HepG2 (cell line): ENCODE results near the gene PPP4R2. TPM values are rescaled to one million over a fixed set of nuclear protein-coding genes. Genes with fewer than 3 reads are reported as not detected.
A peak's percentile ranks its signal among the peaks of the same experiment; 100 is the strongest.

ENCODE experiments used
- AHR ChIP-seq: IDR thresholded peaks from 2 replicates; pipeline ENCODE4 v1.6.1; 2018; ENCODE audit warnings: missing genetic modification reagents, missing compliant biosample characterization
- ATF7 ChIP-seq, 2 experiments: fragments of 450-650 bp in 1 of 2; sonication (generic) in 1 of 2; formaldehyde crosslinking in 1 of 2; IDR thresholded peaks; 2 replicates each; pipeline versions ENCODE4 v1.4.0 to v1.6.1; 2016 to 2020; ENCODE audit warnings: antibody characterized with exemption in 1 of 2, mild to moderate bottlenecking in 1 of 2, missing genetic modification reagents in 1 of 2
- ELF1 ChIP-seq: sonication (generic); formaldehyde crosslinking; IDR thresholded peaks from 2 replicates; pipeline ENCODE4 v1.4.0; 2020; ENCODE audit warnings: missing genetic modification reagents
- GPN1 ChIP-seq: sonication (generic); formaldehyde crosslinking; IDR thresholded peaks from 2 replicates; pipeline ENCODE4 v1.5.1; 2020; ENCODE audit warnings: missing genetic modification reagents, borderline replicate concordance
- HHEX ChIP-seq: IDR thresholded peaks from 2 replicates; pipeline ENCODE4 v1.6.1; 2016; ENCODE audit warnings: control low read depth
- NFE2L1 ChIP-seq: sonication (generic); formaldehyde crosslinking; IDR thresholded peaks from 2 replicates; pipeline ENCODE4 v1.4.0; 2020; ENCODE audit warnings: missing genetic modification reagents, mild to moderate bottlenecking, borderline replicate concordance
- ZNF124 ChIP-seq: sonication (generic); formaldehyde crosslinking; IDR thresholded peaks from 2 replicates; pipeline ENCODE4 v1.4.0; 2020; ENCODE audit warnings: missing genetic modification reagents
- ZNF142 ChIP-seq: sonication (generic); formaldehyde crosslinking; IDR thresholded peaks from 2 replicates; pipeline ENCODE4 v1.4.0; 2020; ENCODE audit warnings: missing genetic modification reagents
- ZNF556 ChIP-seq: sonication (generic); formaldehyde crosslinking; IDR thresholded peaks from 2 replicates; pipeline ENCODE4 v1.4.0; 2020; ENCODE audit warnings: mild to moderate bottlenecking, missing genetic modification reagents, borderline replicate concordance
- ZNF724P ChIP-seq: sonication (generic); formaldehyde crosslinking; IDR thresholded peaks from 2 replicates; pipeline ENCODE4 v1.8.0; 2022; ENCODE audit warnings: missing genetic modification reagents, borderline replicate concordance
- ZNF878 ChIP-seq: sonication (generic); formaldehyde crosslinking; IDR thresholded peaks from 2 replicates; pipeline ENCODE4 v1.8.1; 2023; ENCODE audit warnings: mild to moderate bottlenecking, missing genetic modification reagents, moderate library complexity
- ZNF879 ChIP-seq: sonication (generic); formaldehyde crosslinking; IDR thresholded peaks from 2 replicates; pipeline ENCODE4 v1.8.1; 2023; ENCODE audit warnings: missing genetic modification reagents
- polyA plus RNA-seq, 8 experiments: library from polyadenylated mRNA; depleted of rRNA in 3 of 8; stranded (reverse) in 7 of 8; unstranded in 1 of 8; fragments of >200 nt; fragmentation: Illumina TruSeq in 4 of 8; extraction: Trizol in 4 of 8; gene quantifications; 2 replicates each; pipeline versions ENCODE4 v1.2.1 to v1.2.3, GENCODE V29; 2011 to 2016; ENCODE audit warnings: low read depth in 4 of 8, missing spikeins in 1 of 8, mixed read lengths in 1 of 8; ENCODE audit not compliant: insufficient read depth in 1 of 8
- total RNA-seq, 5 experiments: library from RNA; depleted of rRNA; stranded (reverse); fragments of >200 nt; fragmentation: Illumina TruSeq; extraction: Trizol; gene quantifications; 2 replicates each; pipeline ENCODE4 v1.2.3, GENCODE V29; 2016; ENCODE audit warnings: low read depth in 1 of 5
- TF ChIP-seq, protein P1 (sequence below): sonication (generic); formaldehyde crosslinking; IDR thresholded peaks from 2 replicates; pipeline ENCODE4 v1.4.0; 2020; ENCODE audit warnings: low read depth, missing genetic modification reagents
- TF ChIP-seq, protein P2 (sequence below): sonication (generic); formaldehyde crosslinking; IDR thresholded peaks from 2 replicates; pipeline ENCODE4 v1.8.1; 2022; ENCODE audit warnings: low read depth, mild to moderate bottlenecking, missing genetic modification reagents
- TF ChIP-seq, protein P3 (sequence below): sonication (generic); formaldehyde crosslinking; IDR thresholded peaks from 2 replicates; pipeline ENCODE4 v1.5.1; 2020; ENCODE audit warnings: missing genetic modification reagents, mild to moderate bottlenecking, borderline replicate concordance

PPP4R2 gene
- total and polyA plus RNA-seq, 2 of the 13 experiments (the other 11 are each of a cell fraction or from before 2014, with no cell fraction given), result 22.3 to 161 TPM

DNA sequence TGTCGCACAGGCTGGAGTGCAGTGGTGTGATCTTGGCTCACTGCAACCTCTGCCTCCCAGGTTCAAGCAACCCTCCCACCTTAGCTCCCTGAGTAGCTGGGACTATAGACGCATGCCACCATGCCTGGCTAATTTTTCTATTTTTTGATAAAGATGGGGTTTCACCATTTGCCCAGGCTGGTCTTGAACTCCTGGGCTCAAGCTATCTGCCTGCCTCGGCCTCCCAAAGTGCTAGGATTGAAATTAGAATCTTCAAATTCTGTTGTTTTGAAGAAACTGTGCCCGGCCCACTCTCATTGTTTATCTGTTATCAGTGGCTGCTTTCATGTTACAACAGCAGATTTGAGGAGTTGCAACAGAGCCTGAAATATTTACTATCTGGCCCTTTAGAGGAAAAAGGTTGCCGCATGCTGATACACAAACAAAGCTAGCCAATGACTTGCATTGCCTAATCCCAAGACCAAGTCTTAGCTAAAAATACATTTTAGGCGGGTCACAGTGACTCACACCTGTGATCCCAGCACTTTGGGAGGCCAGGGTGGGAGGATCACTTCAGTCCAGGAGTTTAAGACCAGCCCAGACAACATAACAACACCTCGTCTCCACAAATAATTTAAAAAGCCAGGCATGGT, 43.2 kb upstream of the PPP4R2 start (continued):
- TF ChIP-seq ZNF878 (CRISPR knock-in tag), result peak; percentile 51; the same call in 1 of the 2 replicates
- TF ChIP-seq, protein P1, sequence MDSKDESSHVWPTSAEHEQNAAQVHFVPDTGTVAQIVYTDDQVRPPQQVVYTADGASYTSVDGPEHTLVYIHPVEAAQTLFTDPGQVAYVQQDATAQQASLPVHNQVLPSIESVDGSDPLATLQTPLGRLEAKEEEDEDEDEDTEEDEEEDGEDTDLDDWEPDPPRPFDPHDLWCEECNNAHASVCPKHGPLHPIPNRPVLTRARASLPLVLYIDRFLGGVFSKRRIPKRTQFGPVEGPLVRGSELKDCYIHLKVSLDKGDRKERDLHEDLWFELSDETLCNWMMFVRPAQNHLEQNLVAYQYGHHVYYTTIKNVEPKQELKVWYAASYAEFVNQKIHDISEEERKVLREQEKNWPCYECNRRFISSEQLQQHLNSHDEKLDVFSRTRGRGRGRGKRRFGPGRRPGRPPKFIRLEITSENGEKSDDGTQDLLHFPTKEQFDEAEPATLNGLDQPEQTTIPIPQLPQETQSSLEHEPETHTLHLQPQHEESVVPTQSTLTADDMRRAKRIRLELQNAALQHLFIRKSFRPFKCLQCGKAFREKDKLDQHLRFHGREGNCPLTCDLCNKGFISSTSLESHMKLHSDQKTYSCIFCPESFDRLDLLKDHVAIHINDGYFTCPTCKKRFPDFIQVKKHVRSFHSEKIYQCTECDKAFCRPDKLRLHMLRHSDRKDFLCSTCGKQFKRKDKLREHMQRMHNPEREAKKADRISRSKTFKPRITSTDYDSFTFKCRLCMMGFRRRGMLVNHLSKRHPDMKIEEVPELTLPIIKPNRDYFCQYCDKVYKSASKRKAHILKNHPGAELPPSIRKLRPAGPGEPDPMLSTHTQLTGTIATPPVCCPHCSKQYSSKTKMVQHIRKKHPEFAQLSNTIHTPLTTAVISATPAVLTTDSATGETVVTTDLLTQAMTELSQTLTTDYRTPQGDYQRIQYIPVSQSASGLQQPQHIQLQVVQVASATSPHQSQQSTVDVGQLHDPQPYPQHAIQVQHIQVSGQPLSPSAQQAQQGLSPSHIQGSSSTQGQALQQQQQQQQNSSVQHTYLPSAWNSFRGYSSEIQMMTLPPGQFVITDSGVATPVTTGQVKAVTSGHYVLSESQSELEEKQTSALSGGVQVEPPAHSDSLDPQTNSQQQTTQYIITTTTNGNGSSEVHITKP (CRISPR knock-in tag), result no peak
- no peak for TF ChIP-seq ZNF879 (CRISPR knock-in tag)
- TF ChIP-seq GPN1 (CRISPR knock-in tag), result no peak
- TF ChIP-seq, protein P2, sequence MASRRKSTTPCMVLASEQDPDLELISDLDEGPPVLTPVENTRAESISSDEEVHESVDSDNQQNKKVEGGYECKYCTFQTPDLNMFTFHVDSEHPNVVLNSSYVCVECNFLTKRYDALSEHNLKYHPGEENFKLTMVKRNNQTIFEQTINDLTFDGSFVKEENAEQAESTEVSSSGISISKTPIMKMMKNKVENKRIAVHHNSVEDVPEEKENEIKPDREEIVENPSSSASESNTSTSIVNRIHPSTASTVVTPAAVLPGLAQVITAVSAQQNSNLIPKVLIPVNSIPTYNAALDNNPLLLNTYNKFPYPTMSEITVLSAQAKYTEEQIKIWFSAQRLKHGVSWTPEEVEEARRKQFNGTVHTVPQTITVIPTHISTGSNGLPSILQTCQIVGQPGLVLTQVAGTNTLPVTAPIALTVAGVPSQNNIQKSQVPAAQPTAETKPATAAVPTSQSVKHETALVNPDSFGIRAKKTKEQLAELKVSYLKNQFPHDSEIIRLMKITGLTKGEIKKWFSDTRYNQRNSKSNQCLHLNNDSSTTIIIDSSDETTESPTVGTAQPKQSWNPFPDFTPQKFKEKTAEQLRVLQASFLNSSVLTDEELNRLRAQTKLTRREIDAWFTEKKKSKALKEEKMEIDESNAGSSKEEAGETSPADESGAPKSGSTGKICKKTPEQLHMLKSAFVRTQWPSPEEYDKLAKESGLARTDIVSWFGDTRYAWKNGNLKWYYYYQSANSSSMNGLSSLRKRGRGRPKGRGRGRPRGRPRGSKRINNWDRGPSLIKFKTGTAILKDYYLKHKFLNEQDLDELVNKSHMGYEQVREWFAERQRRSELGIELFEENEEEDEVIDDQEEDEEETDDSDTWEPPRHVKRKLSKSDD (CRISPR knock-in tag), result no peak
- no peak for TF ChIP-seq ZNF724P
- no peak for TF ChIP-seq ZNF556 (CRISPR knock-in tag)
- no peak for TF ChIP-seq AHR (CRISPR knock-in tag)
- TF ChIP-seq ELF1 (CRISPR knock-in tag), result 0 out of 2 replicates have a peak, but pooled peaks have one; percentile 43
- TF ChIP-seq HHEX (CRISPR knock-in tag), result no peak
- TF ChIP-seq, protein P3, sequence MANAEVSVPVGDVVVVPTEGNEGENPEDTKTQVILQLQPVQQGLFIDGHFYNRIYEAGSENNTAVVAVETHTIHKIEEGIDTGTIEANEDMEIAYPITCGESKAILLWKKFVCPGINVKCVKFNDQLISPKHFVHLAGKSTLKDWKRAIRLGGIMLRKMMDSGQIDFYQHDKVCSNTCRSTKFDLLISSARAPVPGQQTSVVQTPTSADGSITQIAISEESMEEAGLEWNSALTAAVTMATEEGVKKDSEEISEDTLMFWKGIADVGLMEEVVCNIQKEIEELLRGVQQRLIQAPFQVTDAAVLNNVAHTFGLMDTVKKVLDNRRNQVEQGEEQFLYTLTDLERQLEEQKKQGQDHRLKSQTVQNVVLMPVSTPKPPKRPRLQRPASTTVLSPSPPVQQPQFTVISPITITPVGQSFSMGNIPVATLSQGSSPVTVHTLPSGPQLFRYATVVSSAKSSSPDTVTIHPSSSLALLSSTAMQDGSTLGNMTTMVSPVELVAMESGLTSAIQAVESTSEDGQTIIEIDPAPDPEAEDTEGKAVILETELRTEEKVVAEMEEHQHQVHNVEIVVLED, result peak; percentile 58; the same call in 1 of the 2 replicates
- peak; percentile 61; the same call in 1 of the 2 replicates for TF ChIP-seq ZNF142
- TF ChIP-seq ZNF124, result no peak
- TF ChIP-seq NFE2L1 (CRISPR knock-in tag), result no peak
- no peak for TF ChIP-seq ATF7 (IDR thresholded peaks at IDR 0.05)
- no peak for TF ChIP-seq ATF7 (CRISPR knock-in tag; IDR thresholded peaks at IDR 0.05)
